Pancreas (tissue), 10 donors: ENCODE measurements around the gene C9orf50. TPM values are rescaled to one million over a fixed set of nuclear protein-coding genes. Genes with fewer than 3 reads are reported as not detected.

Source experiments
- ATAC-seq, 4 donors: fragments of 200-7000 bp; cut with Tn5 transposase; one replicate each; pipeline versions ENCODE4 v1.8.0 to v1.9.1; 2020; ENCODE audit warnings: mild to moderate bottlenecking in 4 of 4, moderate library complexity in 4 of 4
- DNase-seq, 6 donors: peaks; one replicate each; pipeline ENCODE4 v3.0.0-alpha.2; 2020
- FAIRE-seq: peaks from 2 replicates; lab custom pipeline; 2012; peaks lifted over from hg19 to GRCh38; lab: Jason Lieb, UNC
- H3K27ac ChIP-seq, 4 donors: fragments of 200-600 bp; sonication (generic); 1 replicate in 3 of 4; 2 replicates in 1 of 4; pipeline versions ENCODE4 v1.5.0 to v1.8.0; 2020
- H3K27me3 ChIP-seq, 4 donors: fragments of 200-600 bp; one replicate each; pipeline ENCODE4 v1.8.0; 2021
- H3K36me3 ChIP-seq, 3 donors: fragments of 200-600 bp; sonication (generic) in 1 of 3; one replicate each; pipeline versions ENCODE4 v1.5.0 to v1.8.0; 2020 to 2021
- H3K4me1 ChIP-seq, 3 donors: fragments of 200-600 bp; one replicate each; pipeline ENCODE4 v1.8.0; 2021
- H3K4me3 ChIP-seq, 4 donors: fragments of 200-600 bp; sonication (generic) in 2 of 4; one replicate each; pipeline versions ENCODE4 v1.5.0 to v1.8.0; 2020 to 2021
- H3K9me3 ChIP-seq, 4 donors: fragments of 200-600 bp; one replicate each; pipeline ENCODE4 v1.8.0; 2021
- WGBS, 2 donors: extraction: QIAGEN DNeasy Blood & Tissue Kit; methylation state at CpG; one replicate each; pipeline ENCODE4 v1.1.7; 2013; 5-methylcytosine and 5-hydroxymethylcytosine counted together
- intact Hi-C, 3 donors: fragments of 100-400 bp; cut with DNase I; formaldehyde crosslinking; loops; one replicate each; pipeline versions ENCODE4 v1.11.1 to v1.14.2; 2022
- polyA plus RNA-seq, 2 donors: library from polyadenylated mRNA; stranded (reverse); fragments of 200-250 nt; gene quantifications; one replicate each; pipeline ENCODE4 v1.2.3, GENCODE V29; 2013
- total RNA-seq, 6 donors: library from RNA; stranded (reverse); fragmentation: NEBNext Ultra II Directional in 4 of 6; extraction: Animal tissue kit (Norgen Biotek cat#: 25700) in 4 of 6; gene quantifications; one replicate each; pipeline versions ENCODE4 v1.2.1 to v1.2.4, GENCODE V29; 2021 to 2023
- TF ChIP-seq, protein P1 (sequence below), 4 donors: fragments of 200-600 bp; sonication (generic) in 3 of 4; IDR thresholded peaks; one replicate each; pipeline versions ENCODE4 v1.5.0 to v1.8.0; 2021; ENCODE audit warnings: antibody characterized with exemption in 4 of 4
- donor health status: healthy with polysubstance abuse.
- donor health status: DM: no; HTN: no; CAD: no; lungs with moderate emphysema.
- donor health status: DM: no; HTN: no; CAD: no.
- donor health status: control.
- donor health status: control.
- donor health status: Bipolar disorder and iron deficiency.
- donor health status: DM: yes; HTN: yes; CAD: no.
- donor health status: DM: no; HTN: no; CAD: no.
- donor health status: DM: no; HTN: no; CAD: no.
- donor health status: DM: yes; HTN: yes; CAD: no.

C9orf50 gene, protein sequence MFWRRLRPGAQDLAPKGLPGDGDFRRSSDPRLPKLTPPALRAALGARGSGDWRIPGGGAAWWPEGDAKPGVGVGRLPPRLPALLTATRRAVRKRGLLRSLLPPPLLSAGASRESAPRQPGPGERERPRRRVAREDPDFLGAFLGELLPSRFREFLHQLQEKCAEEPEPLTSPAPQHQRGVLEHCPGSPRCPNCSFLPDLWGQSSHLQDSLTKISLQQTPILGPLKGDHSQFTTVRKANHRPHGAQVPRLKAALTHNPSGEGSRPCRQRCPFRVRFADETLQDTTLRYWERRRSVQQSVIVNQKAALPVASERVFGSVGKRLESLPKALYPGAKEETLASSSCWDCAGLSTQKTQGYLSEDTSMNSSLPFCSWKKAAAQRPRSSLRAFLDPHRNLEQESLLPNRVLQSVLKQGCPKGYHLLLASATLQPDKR
- total RNA-seq (not detected), polyA plus RNA-seq (not detected)

DNA sequence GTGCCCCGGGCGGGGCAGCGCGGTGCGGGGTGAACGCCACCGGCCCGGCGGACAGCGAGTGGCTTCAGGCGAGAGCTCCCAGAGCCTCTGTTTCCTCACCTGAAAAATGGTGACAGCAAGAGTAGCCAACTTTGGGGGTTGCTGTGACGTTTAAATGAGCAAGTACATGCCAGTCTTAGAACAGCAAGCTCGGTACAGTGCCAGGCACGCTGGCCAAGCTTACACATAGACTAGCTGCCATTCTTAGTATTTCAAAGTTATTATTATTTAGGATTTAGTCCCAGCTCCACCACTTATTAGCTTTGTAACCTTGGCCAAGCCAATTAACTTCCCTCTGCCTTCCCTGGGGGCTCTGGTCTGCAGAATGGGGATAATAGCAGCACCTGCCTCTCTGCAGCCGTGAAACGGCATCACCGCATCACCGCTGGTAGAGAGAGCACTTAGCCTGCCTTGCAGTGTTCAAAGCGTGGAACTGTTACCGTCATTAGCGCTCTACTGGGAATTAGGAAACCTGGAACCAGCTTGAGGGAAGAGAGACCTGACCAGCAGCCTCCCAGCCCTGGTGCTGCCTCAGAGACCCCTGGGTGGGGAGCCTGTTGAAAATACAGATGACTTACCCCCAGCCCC lies at the start of gene C9orf50:
Gene C9orf50, minus strand, starts transcription at position 433 of the 627 bp plus-strand sequence. CDS start 527 bp downstream, outside the sequence.
- no peak for FAIRE-seq
- H3K36me3 ChIP-seq = no peaks in the 10 kb centered on the region
- DNase-seq = no peak
- peak within 1 kb of the TSS; percentile 24 to 57 (median 35) for H3K4me3 ChIP-seq
- TF ChIP-seq, protein P1, sequence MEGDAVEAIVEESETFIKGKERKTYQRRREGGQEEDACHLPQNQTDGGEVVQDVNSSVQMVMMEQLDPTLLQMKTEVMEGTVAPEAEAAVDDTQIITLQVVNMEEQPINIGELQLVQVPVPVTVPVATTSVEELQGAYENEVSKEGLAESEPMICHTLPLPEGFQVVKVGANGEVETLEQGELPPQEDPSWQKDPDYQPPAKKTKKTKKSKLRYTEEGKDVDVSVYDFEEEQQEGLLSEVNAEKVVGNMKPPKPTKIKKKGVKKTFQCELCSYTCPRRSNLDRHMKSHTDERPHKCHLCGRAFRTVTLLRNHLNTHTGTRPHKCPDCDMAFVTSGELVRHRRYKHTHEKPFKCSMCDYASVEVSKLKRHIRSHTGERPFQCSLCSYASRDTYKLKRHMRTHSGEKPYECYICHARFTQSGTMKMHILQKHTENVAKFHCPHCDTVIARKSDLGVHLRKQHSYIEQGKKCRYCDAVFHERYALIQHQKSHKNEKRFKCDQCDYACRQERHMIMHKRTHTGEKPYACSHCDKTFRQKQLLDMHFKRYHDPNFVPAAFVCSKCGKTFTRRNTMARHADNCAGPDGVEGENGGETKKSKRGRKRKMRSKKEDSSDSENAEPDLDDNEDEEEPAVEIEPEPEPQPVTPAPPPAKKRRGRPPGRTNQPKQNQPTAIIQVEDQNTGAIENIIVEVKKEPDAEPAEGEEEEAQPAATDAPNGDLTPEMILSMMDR (IDR thresholded peaks at IDR 0.05) = no peak
- H3K4me1 ChIP-seq = peaks cover 0 to 4% (median 4%) of the 10 kb centered on the region in 3 donors
- H3K27me3 ChIP-seq = no peaks in the 10 kb centered on the region
- ATAC-seq = peak in 1 of 4 donors; percentile 9
- intact Hi-C loops = no loop called here
- H3K9me3 ChIP-seq = no peaks in the 10 kb centered on the region
- 23 to 25% methylated on average over 21 of the region's 21 CpGs for WGBS, 2 donors
- no peak within 1 kb of the TSS for H3K27ac ChIP-seq

DNA sequence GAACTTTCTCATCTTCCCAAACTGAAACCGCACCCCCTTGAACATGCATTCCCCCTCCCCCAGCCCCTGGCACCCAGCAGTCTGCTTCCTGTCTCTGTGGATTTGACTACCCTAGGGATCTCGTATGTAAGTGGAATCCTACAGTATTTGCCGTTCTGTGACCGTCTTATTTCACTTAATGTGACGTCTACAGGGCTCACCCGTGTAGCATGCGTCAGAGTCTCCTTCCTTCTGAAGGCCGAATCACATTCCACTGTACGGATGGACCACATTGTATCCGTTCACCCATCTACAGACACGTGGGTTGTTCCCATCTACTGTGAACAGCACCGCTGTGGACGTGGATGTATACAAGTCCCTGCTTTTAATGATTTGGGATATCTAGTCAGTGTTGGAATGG lies 49.0 kb upstream of the C9orf50 start:
- peaks cover 0 to 5% (median 0%) of the 10 kb centered on the region in 4 donors for H3K27me3 ChIP-seq
- intact Hi-C loops = no loop called here
- no peak for FAIRE-seq

DNA sequence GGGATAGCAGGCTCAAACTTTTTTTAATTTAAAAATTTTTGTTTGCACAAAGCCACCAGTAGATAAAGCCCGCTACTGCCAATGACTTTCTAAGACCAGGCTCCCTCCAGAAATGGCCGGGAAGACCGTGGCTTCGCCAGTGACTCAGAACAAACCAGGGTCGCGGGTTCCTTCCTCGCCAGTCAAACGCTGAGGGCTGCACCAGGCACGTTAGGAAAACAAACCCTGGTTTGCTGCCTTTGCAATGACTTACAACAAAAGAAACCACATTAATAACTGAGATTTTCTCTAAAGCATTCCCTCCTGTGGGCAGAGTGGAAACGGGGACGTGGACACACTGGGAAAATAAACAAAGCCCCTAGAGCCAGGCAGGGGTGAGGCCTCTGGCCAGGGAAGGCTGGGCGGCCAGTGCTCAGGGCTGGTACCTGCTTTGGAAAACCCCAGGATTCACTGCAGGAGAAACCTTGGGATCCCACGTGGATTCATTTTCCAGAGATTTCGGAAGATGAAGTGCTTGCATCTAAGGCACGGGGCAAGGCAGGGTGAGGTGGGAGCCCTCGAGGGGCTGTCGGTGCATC lies 48.3 kb upstream of the C9orf50 start:
- H3K27ac ChIP-seq = no peak overlapping the region
- no peak overlapping the region for H3K4me3 ChIP-seq
- H3K36me3 ChIP-seq = no peaks in the 10 kb centered on the region
- WGBS, 2 donors = 34 to 41% methylated on average over 17 of the region's 17 CpGs
- H3K27me3 ChIP-seq = peaks cover 0 to 5% (median 0%) of the 10 kb centered on the region in 4 donors
- no peak for ATAC-seq
- intact Hi-C loops = no loop called here
- no peak for DNase-seq
- FAIRE-seq = no peak
- H3K9me3 ChIP-seq = no peaks in the 10 kb centered on the region
- H3K4me1 ChIP-seq = no peaks in the 10 kb centered on the region
- TF ChIP-seq, protein P1 (IDR thresholded peaks at IDR 0.05) = no peak

More for the DNA sequence above, 49.0 kb upstream of the C9orf50 start:
- TF ChIP-seq, protein P1 (IDR thresholded peaks at IDR 0.05) = no peak
- WGBS, 2 donors = 69 to 71% methylated on average over 13 of the region's 13 CpGs
- no peak overlapping the region for H3K4me3 ChIP-seq
- H3K9me3 ChIP-seq = no peaks in the 10 kb centered on the region
- DNase-seq (no peak), ATAC-seq (no peak)
- no peaks in the 10 kb centered on the region for H3K4me1 ChIP-seq
- no peak overlapping the region for H3K27ac ChIP-seq
- no peaks in the 10 kb centered on the region for H3K36me3 ChIP-seq

DNA sequence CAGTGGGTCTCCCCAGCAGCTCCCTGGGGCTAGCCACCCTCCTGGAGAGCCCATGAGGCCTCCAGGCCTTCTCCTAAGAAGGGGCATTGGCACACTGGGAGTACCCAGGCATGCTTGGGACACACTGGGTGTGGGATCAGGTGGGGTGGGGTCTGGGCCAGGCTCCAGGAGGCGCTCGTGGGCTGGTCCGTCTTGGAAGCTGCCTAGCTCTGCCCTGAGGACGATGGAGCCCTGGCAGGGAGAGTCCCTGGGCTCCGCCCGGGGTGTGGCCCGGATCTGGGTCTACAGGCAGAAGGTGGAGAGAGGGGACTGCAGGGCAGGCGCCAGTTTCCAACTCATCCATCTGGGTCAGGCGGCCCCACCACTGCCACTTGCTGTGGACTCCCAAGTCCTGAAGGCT lies 46.9 kb upstream of the C9orf50 start:
- TF ChIP-seq, protein P1 (IDR thresholded peaks at IDR 0.05) = no peak
- ATAC-seq (no peak), FAIRE-seq (no peak), DNase-seq (no peak)
- H3K4me3 ChIP-seq = no peak overlapping the region
- H3K9me3 ChIP-seq = no peaks in the 10 kb centered on the region
- H3K27ac ChIP-seq = no peak overlapping the region
- WGBS, 2 donors = 76 to 77% methylated on average over 9 of the region's 9 CpGs
- H3K4me1 ChIP-seq = no peaks in the 10 kb centered on the region
- H3K36me3 ChIP-seq = no peaks in the 10 kb centered on the region
- peaks cover 0 to 5% (median 0%) of the 10 kb centered on the region in 4 donors for H3K27me3 ChIP-seq
- intact Hi-C loops = no loop called here
